ENCODE measurements around the gene CBL.

- TF ChIP-seq CTCF (conservative IDR thresholded peaks at IDR 0.05; ENCODE audit: low read length), result no peak
- TF ChIP-seq EZH2phosphoT487 (IDR thresholded peaks at IDR 0.05; ENCODE audit: borderline replicate concordance, low read depth, low read length), result no peak
These were observed 624 bp downstream of the CBL start for GRCh38 chr11:119206511-119207414.
